Thoracic aorta (tissue), 2 donors: ENCODE results near the gene PPP1R12A. TPM values are rescaled to one million over a fixed set of nuclear protein-coding genes. Genes with fewer than 3 reads are reported as not detected.

Source experiments
- ATAC-seq: fragments of 150-250 bp; one replicate; pipeline ENCODE4 v1.8.0; 2017; ENCODE audit warnings: low read depth; ENCODE audit not compliant: insufficient number of reproducible peaks, low FRiP score
- DNase-seq: peaks from one replicate; pipeline ENCODE4 v3.0.0-alpha.2; 2020; ENCODE audit warnings: low spot score
- H3K27ac ChIP-seq, 2 donors: fragments of 200-600 bp; sonication (generic); 1 replicate in 1 of 2; 2 replicates in 1 of 2; pipeline ENCODE4 v1.5.1; 2016; ENCODE audit warnings: mild to moderate bottlenecking in 2 of 2, moderate library complexity in 2 of 2
- H3K27me3 ChIP-seq: fragments of 200-600 bp; sonication (generic); replicated peaks from 2 replicates; pipeline ENCODE4 v1.6.0; 2016; ENCODE audit warnings: mild to moderate bottlenecking; ENCODE audit not compliant: insufficient read depth
- H3K36me3 ChIP-seq: fragments of 200-600 bp; sonication (generic); one replicate; pipeline ENCODE4 v1.5.1; 2016
- H3K4me1 ChIP-seq, 2 donors: fragments of 200-600 bp; sonication (generic); 1 replicate in 1 of 2; 2 replicates in 1 of 2; pipeline versions ENCODE4 v1.5.1 to v1.6.0; 2016; ENCODE audit warnings: low read depth in 2 of 2, mild to moderate bottlenecking in 1 of 2; ENCODE audit not compliant: control insufficient read depth in 1 of 2
- H3K4me3 ChIP-seq: fragments of 200-600 bp; sonication (generic); 2 replicates; pipeline ENCODE4 v1.5.1; 2016; ENCODE audit warnings: mild to moderate bottlenecking
- H3K9me3 ChIP-seq: fragments of 200-600 bp; sonication (generic); 2 replicates; pipeline ENCODE4 v1.5.1; 2016
- total RNA-seq, 2 donors: library from RNA; depleted of rRNA; stranded (reverse); fragments of >200 nt; gene quantifications; one replicate each; pipeline versions ENCODE4 v1.1.0 to v1.2.3, GENCODE V29; 2016
- TF ChIP-seq, protein P1 (sequence below): fragments of 200-600 bp; sonication (generic); IDR thresholded peaks from one replicate; pipeline ENCODE4 v1.5.1; 2019; ENCODE audit warnings: antibody characterized with exemption

Gene PPP1R12A
- total RNA-seq, 2 donors from 2014 or later: 151 to 199 TPM

DNA sequence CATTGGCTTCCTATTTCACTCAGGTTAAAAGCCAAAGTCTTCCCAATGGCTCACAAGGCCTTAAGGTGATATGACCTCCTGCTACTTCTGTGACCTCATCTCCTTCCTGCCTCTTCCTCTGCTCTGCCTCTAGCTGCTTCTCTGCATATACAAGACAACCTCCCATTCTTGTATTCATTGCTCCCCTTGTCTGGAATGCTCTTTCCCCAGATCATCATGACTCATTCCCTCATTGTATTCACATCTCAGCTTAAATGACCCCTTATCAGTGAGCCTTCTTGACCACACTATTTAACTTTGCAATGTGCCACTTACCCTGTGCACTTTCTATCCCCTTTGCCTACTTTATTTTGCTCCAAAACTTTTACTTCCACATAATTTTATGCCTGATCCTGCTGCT lies 90.2 kb downstream of the PPP1R12A start:
- H3K4me1 ChIP-seq: peaks cover 28 to 51% of the 10 kb centered on the region in 2 donors
- no peak overlapping the region for H3K27ac ChIP-seq
- TF ChIP-seq, protein P1, sequence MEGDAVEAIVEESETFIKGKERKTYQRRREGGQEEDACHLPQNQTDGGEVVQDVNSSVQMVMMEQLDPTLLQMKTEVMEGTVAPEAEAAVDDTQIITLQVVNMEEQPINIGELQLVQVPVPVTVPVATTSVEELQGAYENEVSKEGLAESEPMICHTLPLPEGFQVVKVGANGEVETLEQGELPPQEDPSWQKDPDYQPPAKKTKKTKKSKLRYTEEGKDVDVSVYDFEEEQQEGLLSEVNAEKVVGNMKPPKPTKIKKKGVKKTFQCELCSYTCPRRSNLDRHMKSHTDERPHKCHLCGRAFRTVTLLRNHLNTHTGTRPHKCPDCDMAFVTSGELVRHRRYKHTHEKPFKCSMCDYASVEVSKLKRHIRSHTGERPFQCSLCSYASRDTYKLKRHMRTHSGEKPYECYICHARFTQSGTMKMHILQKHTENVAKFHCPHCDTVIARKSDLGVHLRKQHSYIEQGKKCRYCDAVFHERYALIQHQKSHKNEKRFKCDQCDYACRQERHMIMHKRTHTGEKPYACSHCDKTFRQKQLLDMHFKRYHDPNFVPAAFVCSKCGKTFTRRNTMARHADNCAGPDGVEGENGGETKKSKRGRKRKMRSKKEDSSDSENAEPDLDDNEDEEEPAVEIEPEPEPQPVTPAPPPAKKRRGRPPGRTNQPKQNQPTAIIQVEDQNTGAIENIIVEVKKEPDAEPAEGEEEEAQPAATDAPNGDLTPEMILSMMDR: no peak
- H3K4me3 ChIP-seq: no peak overlapping the region
- no peak for DNase-seq
- no peak for ATAC-seq
- peaks cover 7% of the 10 kb centered on the region for H3K36me3 ChIP-seq
- H3K9me3 ChIP-seq: no peaks in the 10 kb centered on the region
- H3K27me3 ChIP-seq: no peaks in the 10 kb centered on the region

DNA sequence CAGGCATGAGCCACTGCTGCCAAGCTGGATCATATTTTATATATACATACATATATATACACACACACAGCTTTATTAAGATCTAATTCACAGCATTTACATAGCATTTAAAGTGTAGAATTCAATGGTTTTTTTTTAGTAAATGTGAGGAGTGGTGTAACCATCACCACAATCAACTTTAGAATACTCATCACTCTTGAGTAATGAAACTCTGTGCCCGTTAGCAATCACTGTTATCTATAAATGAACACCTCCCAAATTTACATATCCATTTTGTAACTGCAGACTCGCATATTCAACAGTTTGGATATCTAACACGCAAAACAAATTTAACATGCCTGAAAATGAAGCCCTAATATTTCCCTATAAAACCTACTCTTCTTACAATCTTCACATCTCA lies 90.9 kb downstream of the PPP1R12A start:
- DNase-seq (no peak), ATAC-seq (no peak)
- TF ChIP-seq, protein P1: no peak
- no peak overlapping the region for H3K4me3 ChIP-seq
- peaks cover 28 to 51% of the 10 kb centered on the region in 2 donors for H3K4me1 ChIP-seq
- no peak overlapping the region for H3K27ac ChIP-seq
- no peaks in the 10 kb centered on the region for H3K9me3 ChIP-seq
- H3K27me3 ChIP-seq: no peaks in the 10 kb centered on the region
- peaks cover 7% of the 10 kb centered on the region for H3K36me3 ChIP-seq

DNA sequence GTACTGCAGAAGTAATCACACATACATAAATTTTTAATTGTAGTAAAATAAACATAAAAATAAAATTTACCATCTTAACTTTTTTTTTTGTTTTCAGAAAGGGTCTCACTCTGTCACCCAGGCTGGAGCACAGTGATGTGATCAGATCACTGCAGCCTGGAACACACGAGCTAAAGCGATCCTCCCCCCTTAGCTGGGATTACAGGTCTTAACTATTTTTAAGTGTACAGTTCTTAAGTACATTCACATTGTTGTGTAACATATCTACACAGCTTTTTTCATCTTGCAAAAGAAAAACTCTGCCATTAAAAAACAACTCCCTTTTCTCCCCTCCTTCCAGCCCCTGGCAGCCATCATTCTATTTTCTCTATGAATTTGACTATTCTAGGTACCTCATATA lies 92.3 kb downstream of the PPP1R12A start:
- TF ChIP-seq, protein P1: no peak
- Histone ChIP-seq H3K9me3 (no peaks in the 10 kb centered on the region), H3K27me3 (no peaks in the 10 kb centered on the region), H3K4me3 (no peak overlapping the region), H3K4me1 (peaks cover 22 to 42% of the 10 kb centered on the region in 2 donors), H3K36me3 (peaks cover 10% of the 10 kb centered on the region), H3K27ac (no peak overlapping the region)
- ATAC-seq (no peak), DNase-seq (no peak)

DNA sequence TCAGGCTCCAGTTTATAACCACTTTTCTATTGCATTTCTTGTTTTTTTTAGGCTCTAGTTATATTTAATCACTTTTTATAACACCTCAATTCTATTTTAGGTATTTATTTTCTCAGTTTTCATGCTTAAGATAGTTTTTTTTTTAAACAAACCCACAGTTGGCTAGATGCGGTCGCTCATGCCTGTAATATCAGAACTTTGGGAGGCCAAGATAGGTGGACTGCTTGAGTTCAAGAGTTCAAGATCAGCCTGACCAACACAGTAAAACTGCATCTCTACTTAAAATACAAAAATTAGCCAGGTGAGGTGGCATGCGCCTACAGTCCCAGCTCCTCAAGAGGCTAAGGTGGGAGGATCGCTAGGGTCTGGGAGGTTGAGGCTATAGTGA lies 93.0 kb downstream of the PPP1R12A start:
- no peak overlapping the region for H3K4me3 ChIP-seq
- peaks cover 21 to 37% of the 10 kb centered on the region in 2 donors for H3K4me1 ChIP-seq
- no peak for DNase-seq
- ATAC-seq: no peak
- H3K36me3 ChIP-seq: peaks cover 10% of the 10 kb centered on the region
- H3K9me3 ChIP-seq: no peaks in the 10 kb centered on the region
- H3K27ac ChIP-seq: no peak overlapping the region
- H3K27me3 ChIP-seq: no peaks in the 10 kb centered on the region
- TF ChIP-seq, protein P1: no peak

DNA sequence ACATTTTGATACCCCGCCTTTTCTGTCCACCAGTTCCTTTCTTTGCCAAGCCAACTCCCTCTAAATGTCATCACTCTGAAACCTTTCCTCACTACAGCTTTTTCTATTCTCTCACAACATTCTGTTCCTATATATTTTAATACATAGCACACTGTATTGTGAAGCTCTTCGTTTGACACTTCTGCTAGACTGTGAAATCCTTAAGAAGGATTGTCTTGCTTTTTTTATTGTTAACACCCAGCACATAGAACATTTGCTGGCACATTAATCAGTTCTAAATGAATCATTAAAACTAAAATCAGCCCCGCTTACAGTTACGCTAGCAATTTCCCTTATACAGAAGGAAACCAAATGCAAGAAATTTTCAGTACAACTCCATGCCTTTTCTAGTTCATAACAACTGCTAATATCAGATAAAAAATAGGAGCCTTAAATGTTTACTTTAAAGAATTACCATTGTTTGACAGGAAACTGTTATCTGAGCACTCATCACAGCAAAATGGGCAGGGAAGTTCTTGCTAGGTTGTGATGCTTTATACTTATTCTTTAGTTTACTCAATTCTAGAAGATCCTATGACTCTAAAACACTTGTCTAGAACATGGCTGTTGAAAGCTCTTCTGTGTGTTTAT lies 93.5 kb downstream of the PPP1R12A start:
- no peak overlapping the region for H3K4me3 ChIP-seq
- ATAC-seq: no peak
- peaks cover 10% of the 10 kb centered on the region for H3K36me3 ChIP-seq
- no peaks in the 10 kb centered on the region for H3K9me3 ChIP-seq
- no peaks in the 10 kb centered on the region for H3K27me3 ChIP-seq
- TF ChIP-seq, protein P1: no peak
- DNase-seq: no peak
- peaks cover 25 to 38% of the 10 kb centered on the region in 2 donors for H3K4me1 ChIP-seq
- no peak overlapping the region for H3K27ac ChIP-seq
